Measurements from ENCODE around the gene EIF4E3. TPM values are rescaled to one million over a fixed set of nuclear protein-coding genes. Genes with fewer than 3 reads are reported as not detected.

Gene EIF4E3
- total RNA-seq, 1 donor from 2014 or later, result 18.2 TPM

GRCh38 chr3:71651625-71652024 lies 73.6 kb downstream of the EIF4E3 start:
- Histone ChIP-seq H2AFZ (replicated peaks) (no peak overlapping the region), H3K9me3 (ENCODE audit: low read depth) (no peaks in the 10 kb centered on the region), H3K4me3 (no peak overlapping the region), H3K36me3 (no peaks in the 10 kb centered on the region), H3K9ac (no peak overlapping the region), H3K4me2 (no peak overlapping the region), H3K27ac (no peak overlapping the region), H3F3A (ENCODE audit: low read depth) (no peaks in the 10 kb centered on the region), H3K79me2 (ENCODE audit: low read depth) (no peaks in the 10 kb centered on the region), H3K27me3 (no peaks in the 10 kb centered on the region), H3K4me1 (peaks cover 3% of the 10 kb centered on the region), H4K20me1 (ENCODE audit: low read depth) (no peaks in the 10 kb centered on the region)
- no peak overlapping the region for H3K27ac Mint-ChIP-seq
- H3K9me3 Mint-ChIP-seq, result no peaks in the 10 kb centered on the region
- TF ChIP-seq CTCF (IDR thresholded peaks at IDR 0.05) (no peak), EZH2 (IDR thresholded peaks at IDR 0.05) (no peak), EZH2phosphoT487 (IDR thresholded peaks at IDR 0.05) (no peak)
- H3K36me3 Mint-ChIP-seq, result no peaks in the 10 kb centered on the region
- peaks cover 6% of the 10 kb centered on the region for H3K27me3 Mint-ChIP-seq (ENCODE audit: insufficient read depth, low read depth)
- H3K4me1 Mint-ChIP-seq, result peaks cover 11% of the 10 kb centered on the region
- DNase-seq (ENCODE audit: low spot score), result no peak
- no peak overlapping the region for H3K4me3 Mint-ChIP-seq

- DNase-seq (ENCODE audit: low spot score), result no peak
- Mint-ChIP-seq H3K4me3 (no peak overlapping the region), H3K27ac (no peak overlapping the region), H3K36me3 (no peaks in the 10 kb centered on the region), H3K9me3 (no peaks in the 10 kb centered on the region), H3K27me3 (ENCODE audit: insufficient read depth, low read depth) (peaks cover 6% of the 10 kb centered on the region), H3K4me1 (peaks cover 11% of the 10 kb centered on the region)
- Histone ChIP-seq H3K4me3 (no peak overlapping the region), H4K20me1 (ENCODE audit: low read depth) (no peaks in the 10 kb centered on the region), H3K27me3 (no peaks in the 10 kb centered on the region), H2AFZ (replicated peaks) (no peak overlapping the region), H3K4me2 (no peak overlapping the region), H3K9me3 (ENCODE audit: low read depth) (no peaks in the 10 kb centered on the region), H3K79me2 (ENCODE audit: low read depth) (no peaks in the 10 kb centered on the region), H3K36me3 (no peaks in the 10 kb centered on the region), H3F3A (ENCODE audit: low read depth) (no peaks in the 10 kb centered on the region), H3K9ac (no peak overlapping the region), H3K27ac (no peak overlapping the region), H3K4me1 (peaks cover 3% of the 10 kb centered on the region)
- TF ChIP-seq CTCF (IDR thresholded peaks at IDR 0.05) (no peak), EZH2 (IDR thresholded peaks at IDR 0.05) (no peak), EZH2phosphoT487 (IDR thresholded peaks at IDR 0.05) (no peak)
Measured at GRCh38 chr3:71650372-71650771, 74.8 kb downstream of the EIF4E3 start.

DNA sequence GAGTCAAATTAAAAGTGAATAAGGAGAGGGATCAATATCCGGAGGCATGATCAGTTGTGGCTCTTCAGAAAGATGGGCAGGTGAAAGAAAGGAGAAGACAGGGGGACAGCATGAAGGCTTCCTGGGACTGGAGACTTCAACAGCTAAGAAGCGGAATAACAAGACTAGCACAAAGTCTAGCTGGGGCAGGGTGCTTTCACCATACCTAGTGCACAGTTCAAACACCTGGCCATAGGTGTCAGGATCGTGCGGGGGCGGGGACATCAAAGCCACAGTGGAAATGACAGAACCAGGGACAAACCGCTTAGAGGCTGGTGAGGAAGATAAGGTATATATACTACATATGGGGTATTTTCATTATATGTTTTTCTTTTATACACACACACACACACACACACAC lies 75.4 kb downstream of the EIF4E3 start:
- no peaks in the 10 kb centered on the region for H3K9me3 Mint-ChIP-seq
- no peaks in the 10 kb centered on the region for H3K36me3 Mint-ChIP-seq
- TF ChIP-seq CTCF (IDR thresholded peaks at IDR 0.05) (no peak), EZH2 (IDR thresholded peaks at IDR 0.05) (no peak), EZH2phosphoT487 (IDR thresholded peaks at IDR 0.05) (no peak)
- Histone ChIP-seq H3K36me3 (no peaks in the 10 kb centered on the region), H3K4me2 (no peak overlapping the region), H3K4me3 (no peak overlapping the region), H3K27ac (no peak overlapping the region), H3K27me3 (no peaks in the 10 kb centered on the region), H3K79me2 (ENCODE audit: low read depth) (no peaks in the 10 kb centered on the region), H2AFZ (replicated peaks) (no peak overlapping the region), H3K9me3 (ENCODE audit: low read depth) (no peaks in the 10 kb centered on the region), H3K9ac (no peak overlapping the region), H4K20me1 (ENCODE audit: low read depth) (no peaks in the 10 kb centered on the region), H3K4me1 (peaks cover 3% of the 10 kb centered on the region), H3F3A (ENCODE audit: low read depth) (no peaks in the 10 kb centered on the region)
- H3K4me1 Mint-ChIP-seq, result peaks cover 10% of the 10 kb centered on the region
- no peak for DNase-seq (ENCODE audit: low spot score)
- peaks cover 6% of the 10 kb centered on the region for H3K27me3 Mint-ChIP-seq (ENCODE audit: insufficient read depth, low read depth)
- H3K27ac Mint-ChIP-seq, result peak overlapping the region; percentile 1
- H3K4me3 Mint-ChIP-seq, result no peak overlapping the region
